Prostate gland (tissue), 2 donors: ENCODE measurements around the gene STAT3.

Experiments
- CTCF ChIP-seq, 4 experiments: fragments of 200-600 bp in 2 of 4; fragments of 450-650 bp in 2 of 4; sonication (generic) in 2 of 4; IDR thresholded peaks; 1 replicate in 3 of 4; 2 replicates in 1 of 4; pipeline ENCODE4 v1.5.1; 2016 to 2019; ENCODE audit warnings: antibody characterized with exemption in 4 of 4, mild to moderate bottlenecking in 2 of 4, moderate library complexity in 2 of 4
- POLR2A ChIP-seq: fragments of 450-650 bp; IDR thresholded peaks from one replicate; pipeline ENCODE4 v1.6.1; 2016; ENCODE audit warnings: antibody characterized with exemption, mild to moderate bottlenecking

GRCh38 chr17:42312035-42312284, 76.3 kb downstream of the STAT3 start:
- TF ChIP-seq POLR2A (no peak), CTCF (IDR thresholded peaks at IDR 0.05) (no peak)
